Activated CD4-positive, CD25-positive, alpha-beta regulatory T cell treated with anti-CD3 and anti-CD28 coated beads, Interleukin-2, amount 50 U/mL, for 24 hours (primary cell): ENCODE results near the gene SPATA19.

Experiments used
- ATAC-seq, 2 donors: fragments of 150-1000 bp; cut with Tn5 transposase; one replicate each; pipeline ENCODE4 v1.10.0; 2021; ENCODE audit warnings: mild to moderate bottlenecking in 1 of 2, moderate library complexity in 1 of 2

The SPATA19 gene

GRCh38 chr11:133835593-133836548, 9.4 kb downstream of the SPATA19 start:
- no peak for ATAC-seq

- peak in 1 of 2 donors; percentile 48 for ATAC-seq
Observed at GRCh38 chr11:133834682-133835592, 10.4 kb downstream of the SPATA19 start.

- ATAC-seq = no peak
Observed at GRCh38 chr11:133833898-133834681, 11.2 kb downstream of the SPATA19 start.

DNA sequence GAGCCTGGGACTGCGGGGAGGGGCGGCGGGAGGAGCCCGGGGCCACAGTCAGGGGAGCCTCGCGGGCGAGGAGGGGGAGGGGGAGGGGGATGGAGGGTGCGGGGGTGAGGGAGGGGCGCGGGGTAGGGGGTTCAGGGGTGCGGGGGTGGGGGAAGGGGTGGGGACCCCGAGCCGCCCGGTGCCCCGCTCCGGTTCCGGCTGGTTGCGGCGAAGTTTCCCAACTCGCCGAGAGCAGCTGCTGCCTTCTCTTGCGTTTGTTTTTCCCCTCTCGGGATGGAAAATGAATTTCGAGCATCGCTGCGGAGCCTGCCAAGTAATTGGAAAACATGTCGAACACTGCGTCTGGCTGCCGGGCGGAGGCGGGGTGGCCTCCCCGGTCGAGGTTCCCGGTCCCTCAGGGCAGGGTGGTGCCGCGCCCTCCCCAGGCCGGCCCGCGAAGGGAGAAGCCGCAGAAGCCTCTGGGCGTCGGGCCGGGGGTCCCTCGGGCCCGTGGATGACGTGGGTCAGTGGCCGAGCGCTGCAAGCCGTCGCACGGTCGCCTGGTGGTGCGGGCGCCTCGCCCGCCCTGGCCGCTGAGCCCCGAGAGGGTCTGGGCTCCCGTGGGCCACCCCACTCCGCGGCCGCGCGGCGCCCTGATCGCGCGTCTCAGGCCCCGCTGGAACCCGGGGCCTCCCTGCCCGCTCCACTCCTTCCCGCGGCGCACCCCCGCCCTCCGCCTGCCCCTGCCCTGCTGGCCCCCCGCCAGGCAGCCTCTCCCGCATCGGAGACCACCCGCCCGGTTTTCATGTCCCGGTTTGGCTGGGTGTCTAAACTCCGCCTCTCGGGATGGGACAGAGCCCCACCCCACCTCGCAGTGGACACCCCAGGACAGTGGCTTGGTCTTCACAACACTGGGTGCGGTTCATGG, 12.1 kb downstream of the SPATA19 start:
- no peak for ATAC-seq

DNA sequence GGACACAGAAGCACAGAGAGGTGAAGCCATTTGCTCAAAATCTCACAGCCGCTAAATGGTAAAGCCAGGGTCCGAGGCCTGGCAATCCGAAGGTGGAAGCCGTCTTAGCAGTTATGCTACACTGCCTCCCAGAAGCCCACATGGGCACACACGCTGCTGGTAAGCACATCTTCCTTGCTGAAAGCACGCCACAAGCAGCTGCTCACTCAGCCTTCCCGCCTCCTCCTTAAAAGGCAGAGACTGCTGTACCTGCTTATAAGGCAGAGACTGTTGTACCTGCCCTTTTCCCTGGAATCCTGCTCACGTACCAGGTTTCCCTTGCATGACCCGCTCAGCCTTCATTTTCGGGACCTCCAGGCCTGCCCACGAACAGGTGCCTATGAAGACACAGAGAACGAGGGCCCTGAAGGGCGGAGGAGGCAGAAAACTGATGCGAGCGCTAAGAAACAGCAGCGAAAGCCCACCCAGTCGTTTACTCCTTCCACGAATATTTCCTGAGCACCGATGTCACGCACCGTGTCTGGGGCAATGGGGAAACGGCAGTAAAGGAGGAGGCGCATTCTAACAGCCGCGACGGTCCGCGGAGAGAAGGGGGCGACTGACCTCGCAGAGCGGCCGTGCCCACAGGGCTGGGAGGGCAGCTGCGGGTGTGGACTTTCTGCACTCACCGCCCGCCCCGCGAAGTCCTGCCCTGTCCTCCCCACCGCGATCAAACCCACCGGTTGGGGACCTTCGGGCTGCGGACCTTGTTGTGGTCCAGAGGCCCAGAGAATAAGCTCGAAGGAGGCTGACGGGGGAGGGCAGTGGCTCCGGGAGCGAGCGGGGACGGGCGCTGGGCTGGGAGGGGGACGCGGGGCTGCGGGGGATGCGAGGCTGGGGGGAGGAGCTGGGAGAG, 13.0 kb downstream of the SPATA19 start:
- ATAC-seq = no peak

DNA sequence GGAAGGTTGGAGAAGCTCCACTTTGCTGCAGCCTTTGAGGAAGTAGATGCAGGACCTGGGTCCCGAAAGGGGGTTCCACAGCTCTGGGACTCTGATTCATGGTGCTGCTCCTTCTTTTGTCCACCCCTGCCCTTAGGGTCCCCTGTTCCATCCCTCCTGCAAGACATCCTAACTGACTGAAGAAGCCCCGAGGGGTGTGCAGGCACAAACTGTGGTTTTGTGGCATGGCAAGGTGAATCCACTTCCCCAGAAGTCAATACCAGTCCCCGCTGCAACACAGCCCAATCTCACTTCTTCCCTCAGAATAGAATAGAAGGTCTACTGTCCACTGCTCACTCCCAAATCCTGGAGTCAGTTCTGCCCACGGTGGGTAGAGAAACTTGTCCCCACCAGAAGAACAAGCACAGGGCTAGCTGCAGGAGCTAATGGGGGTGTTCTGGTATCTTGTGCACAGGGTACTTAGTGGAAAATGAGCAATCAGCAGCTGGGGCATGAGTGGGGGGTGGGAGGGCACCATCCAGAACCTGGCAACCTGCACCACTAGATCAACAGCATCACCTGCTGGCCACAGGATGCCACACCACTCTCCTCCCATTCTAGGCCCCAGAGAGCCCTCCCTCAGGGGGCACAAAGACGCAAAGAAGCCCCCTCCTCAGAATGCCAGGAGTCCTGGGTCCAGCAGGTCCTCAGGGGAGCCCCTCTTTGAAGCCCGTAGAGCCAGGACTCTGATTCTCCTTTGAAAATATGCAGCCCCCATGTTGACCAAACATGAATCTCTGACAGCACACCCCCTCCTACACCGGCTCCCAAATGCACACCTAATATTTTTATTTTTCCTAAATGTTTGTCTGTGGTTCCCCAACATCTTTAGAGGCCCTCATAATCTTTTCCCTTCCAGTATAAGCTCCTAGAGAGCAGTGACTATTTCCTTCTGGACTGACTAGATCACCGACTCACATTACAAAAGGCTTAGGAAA, 14.1 kb downstream of the SPATA19 start:
- no peak for ATAC-seq

GRCh38 chr11:133829566-133829965, 15.7 kb downstream of the SPATA19 start:
- ATAC-seq = no peak

- no peak for ATAC-seq
Observed at GRCh38 chr11:133828871-133829270, 16.4 kb downstream of the SPATA19 start.

- no peak for ATAC-seq
Observed at GRCh38 chr11:133827556-133827955, 17.8 kb downstream of the SPATA19 start.

DNA sequence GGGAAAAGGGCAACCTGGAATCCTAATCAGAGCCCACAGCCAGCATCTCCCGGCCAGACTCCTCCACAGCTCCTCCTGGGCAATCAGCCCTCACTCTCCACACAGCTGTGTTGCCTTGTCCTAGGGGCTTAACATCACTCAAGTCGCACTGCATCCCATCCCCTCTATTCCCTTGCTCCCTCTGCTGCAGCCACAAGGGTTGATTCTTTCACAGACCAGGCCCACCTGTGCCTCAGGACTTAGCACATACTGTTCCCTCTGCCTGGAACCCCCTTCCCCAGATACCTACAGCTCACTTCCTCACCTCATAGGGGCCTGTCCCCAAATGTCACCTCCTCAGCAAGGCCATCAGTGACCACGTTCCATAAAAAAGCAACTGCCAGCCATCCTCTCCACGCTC, 18.4 kb downstream of the SPATA19 start:
- ATAC-seq = no peak

- no peak for ATAC-seq
Observed at GRCh38 chr11:133825666-133826065, 19.6 kb downstream of the SPATA19 start.

- no peak for ATAC-seq
Observed at GRCh38 chr11:133825156-133825555, 20.2 kb downstream of the SPATA19 start.

- ATAC-seq = no peak
Observed at GRCh38 chr11:133824593-133824992, 20.7 kb downstream of the SPATA19 start.

DNA sequence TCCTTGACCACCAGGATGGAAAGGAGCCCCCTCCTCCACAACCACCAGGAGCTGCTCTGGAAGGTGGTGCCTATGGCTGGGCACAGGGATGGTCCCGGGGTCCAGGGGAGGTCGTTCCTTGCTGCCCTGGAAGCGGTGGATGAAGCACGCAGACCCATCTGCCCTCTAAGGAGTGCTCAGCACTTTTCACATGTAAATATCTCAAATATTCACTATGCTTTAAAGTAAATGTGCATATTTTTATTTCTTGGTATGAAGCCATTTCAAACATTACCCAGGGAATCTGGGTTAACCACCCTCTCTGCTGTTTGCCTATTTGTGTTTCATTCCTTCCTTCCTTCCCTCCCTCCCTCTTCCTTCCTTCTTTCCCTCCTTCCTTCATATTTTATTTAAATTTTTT, 21.7 kb downstream of the SPATA19 start:
- ATAC-seq = no peak

GRCh38 chr11:133823211-133823610, 22.1 kb downstream of the SPATA19 start:
- ATAC-seq = no peak

- ATAC-seq = no peak
Observed at GRCh38 chr11:133821776-133822175, 23.5 kb downstream of the SPATA19 start.

DNA sequence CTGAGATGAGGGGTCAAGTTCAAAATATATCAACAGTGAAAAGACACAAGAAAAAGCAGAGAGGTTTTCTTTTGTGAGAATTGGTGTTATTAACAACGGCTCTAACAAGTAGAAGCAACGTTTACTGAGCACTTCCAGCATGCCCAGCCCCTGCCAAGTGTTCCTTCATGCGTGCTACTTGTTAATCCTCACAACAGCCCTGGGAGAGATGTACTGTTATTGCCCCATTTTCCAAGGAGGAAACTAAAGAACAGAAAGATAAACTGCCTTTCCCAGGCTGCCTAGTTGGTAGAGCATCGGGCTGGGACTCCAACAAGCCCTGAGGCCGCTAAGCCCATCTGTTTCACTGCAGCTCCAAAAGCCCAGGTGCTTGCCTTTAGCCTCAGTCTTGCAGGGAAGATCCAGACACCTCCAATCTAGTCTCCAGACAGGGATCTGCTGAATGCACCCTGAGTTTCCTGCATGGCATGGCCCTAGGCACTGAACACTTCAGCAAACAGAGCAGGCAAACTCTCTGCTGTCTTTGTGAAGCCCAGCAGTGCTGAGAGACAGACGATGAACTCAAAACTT, 25.5 kb downstream of the SPATA19 start:
- ATAC-seq = no peak

- no peak for ATAC-seq
Observed at GRCh38 chr11:133819114-133819513, 26.2 kb downstream of the SPATA19 start.

DNA sequence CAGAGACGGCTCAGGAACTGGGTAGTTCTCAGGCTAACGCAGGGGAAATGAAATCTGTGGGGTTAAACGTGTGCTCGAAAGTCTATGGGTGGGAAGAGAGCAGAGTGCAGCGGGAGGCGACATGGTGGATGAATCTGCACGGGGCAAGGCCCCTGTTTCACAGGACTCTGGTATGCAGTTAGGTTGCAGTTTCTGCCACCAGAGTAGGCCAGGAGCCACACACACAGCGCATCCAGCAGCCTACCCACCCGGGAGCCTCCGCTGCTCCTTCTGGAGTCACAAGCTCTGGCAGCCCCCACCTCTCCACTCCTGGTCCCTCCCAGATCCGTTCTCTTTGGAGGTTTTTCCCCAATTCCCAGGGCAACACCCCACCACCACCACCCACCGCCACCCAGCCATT, 27.0 kb downstream of the SPATA19 start:
- ATAC-seq = no peak
